ENCODE measurements around the gene FBXO44. TPM values are rescaled to one million over a fixed set of nuclear protein-coding genes. Genes with fewer than 3 reads are reported as not detected.
"Not testable (repeated sequence)": the region's sequence is repeated elsewhere in the genome, so short reads cannot be mapped to it uniquely, and the experiment has no call there.

Gene FBXO44, protein sequence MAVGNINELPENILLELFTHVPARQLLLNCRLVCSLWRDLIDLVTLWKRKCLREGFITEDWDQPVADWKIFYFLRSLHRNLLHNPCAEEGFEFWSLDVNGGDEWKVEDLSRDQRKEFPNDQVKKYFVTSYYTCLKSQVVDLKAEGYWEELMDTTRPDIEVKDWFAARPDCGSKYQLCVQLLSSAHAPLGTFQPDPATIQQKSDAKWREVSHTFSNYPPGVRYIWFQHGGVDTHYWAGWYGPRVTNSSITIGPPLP
- 10 to 100 TPM; 17.2 to 56.3 (median 28.1) TPM for total RNA-seq

GRCh38 chr1:11654137-11654938 is at the start of gene FBXO44, which contains the start of gene FBXO2:
Gene FBXO44, plus strand, starts transcription at chr1:11654877. Its CDS starts 959 bp downstream, at chr1:11655836.
Gene FBXO2, minus strand, starts transcription at chr1:11654429. Its CDS starts 89 bp downstream, at chr1:11654340.
- peaks cover 10% of the 10 kb centered on the region for H3K36me3 ChIP-seq
- 13% methylated on average over 27 of the region's 94 CpGs for WGBS
- no peaks in the 10 kb centered on the region for H3K9me3 ChIP-seq
- H3K27ac ChIP-seq, result peak within 1 kb of the TSS; percentile 78
- no peak for TF ChIP-seq POLR2A (IDR thresholded peaks at IDR 0.05)
- peak in 1 of 2 donors; percentile 76 for DNase-seq (ENCODE audit: low spot score in 2 of 2)
- H3K4me1 ChIP-seq, result peaks cover 31% of the 10 kb centered on the region
- peaks cover 5% of the 10 kb centered on the region for H3K27me3 ChIP-seq
- H3K4me3 ChIP-seq, result peak within 1 kb of the TSS; percentile 79

DNA sequence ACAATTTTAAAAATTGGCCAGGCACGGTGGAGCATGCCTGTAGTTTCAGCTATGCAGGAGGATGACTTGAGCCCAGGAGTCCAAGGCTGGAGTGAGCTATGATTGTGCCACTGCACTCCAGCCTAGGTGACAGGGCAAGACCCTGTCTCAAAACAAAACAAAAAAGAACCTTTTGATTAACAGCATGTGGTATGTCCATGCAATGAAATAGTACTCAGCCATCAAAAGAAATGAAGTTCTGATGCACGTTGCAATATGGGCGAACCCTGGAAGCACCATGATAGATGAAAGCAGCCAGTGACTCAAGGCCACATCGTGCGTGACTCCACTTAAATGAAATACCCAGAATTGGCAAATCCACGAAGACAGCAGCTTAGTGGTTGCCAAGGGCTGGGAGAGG is 47.9 kb upstream of the FBXO44 start:
- no peaks in the 10 kb centered on the region for H3K36me3 ChIP-seq
- H3K9me3 ChIP-seq, result no peaks in the 10 kb centered on the region
- DNase-seq (ENCODE audit: low spot score in 2 of 2), result no peak
- 83% methylated on average over 6 of the region's 6 CpGs for WGBS
- peaks cover 30% of the 10 kb centered on the region for H3K27me3 ChIP-seq
- H3K4me3 ChIP-seq, result no peak overlapping the region
- TF ChIP-seq POLR2AphosphoS5 (IDR thresholded peaks at IDR 0.05) (no peak), CTCF (IDR thresholded peaks at IDR 0.05) (no peak), POLR2A (IDR thresholded peaks at IDR 0.05) (no peak), EP300 (IDR thresholded peaks at IDR 0.05) (no peak)
- no peak overlapping the region for H3K27ac ChIP-seq
- H3K4me1 ChIP-seq, result no peaks in the 10 kb centered on the region

GRCh38 chr1:11608596-11609130 is 46.0 kb upstream of the FBXO44 start:
- 93% methylated on average over 11 of the region's 37 CpGs for WGBS
- not testable (repeated sequence) for H3K27ac ChIP-seq; H3K4me1 ChIP-seq; H3K4me3 ChIP-seq; H3K36me3 ChIP-seq; DNase-seq (ENCODE audit: low spot score in 2 of 2); H3K9me3 ChIP-seq
- H3K27me3 ChIP-seq, result peaks cover 33% of the 10 kb centered on the region

GRCh38 chr1:11609378-11609777 is 45.3 kb upstream of the FBXO44 start:
- H3K36me3 ChIP-seq; H3K9me3 ChIP-seq; DNase-seq (ENCODE audit: low spot score in 2 of 2); H3K4me1 ChIP-seq; H3K4me3 ChIP-seq; H3K27ac ChIP-seq: not testable (repeated sequence)
- peaks cover 30% of the 10 kb centered on the region for H3K27me3 ChIP-seq
- 76% methylated on average over 13 of the region's 13 CpGs for WGBS

GRCh38 chr1:11610629-11611180 is 44.0 kb upstream of the FBXO44 start:
- TF ChIP-seq CTCF (IDR thresholded peaks at IDR 0.05) (no peak), EP300 (IDR thresholded peaks at IDR 0.05) (no peak), POLR2AphosphoS5 (IDR thresholded peaks at IDR 0.05) (no peak), POLR2A (IDR thresholded peaks at IDR 0.05) (no peak)
- Histone ChIP-seq H3K27ac (no peak overlapping the region), H3K4me1 (no peaks in the 10 kb centered on the region), H3K27me3 (peaks cover 30% of the 10 kb centered on the region), H3K36me3 (no peaks in the 10 kb centered on the region), H3K9me3 (no peaks in the 10 kb centered on the region), H3K4me3 (no peak overlapping the region)
- WGBS, result 94% methylated on average over 3 of the region's 6 CpGs
- DNase-seq (ENCODE audit: low spot score in 2 of 2), result no peak

DNA sequence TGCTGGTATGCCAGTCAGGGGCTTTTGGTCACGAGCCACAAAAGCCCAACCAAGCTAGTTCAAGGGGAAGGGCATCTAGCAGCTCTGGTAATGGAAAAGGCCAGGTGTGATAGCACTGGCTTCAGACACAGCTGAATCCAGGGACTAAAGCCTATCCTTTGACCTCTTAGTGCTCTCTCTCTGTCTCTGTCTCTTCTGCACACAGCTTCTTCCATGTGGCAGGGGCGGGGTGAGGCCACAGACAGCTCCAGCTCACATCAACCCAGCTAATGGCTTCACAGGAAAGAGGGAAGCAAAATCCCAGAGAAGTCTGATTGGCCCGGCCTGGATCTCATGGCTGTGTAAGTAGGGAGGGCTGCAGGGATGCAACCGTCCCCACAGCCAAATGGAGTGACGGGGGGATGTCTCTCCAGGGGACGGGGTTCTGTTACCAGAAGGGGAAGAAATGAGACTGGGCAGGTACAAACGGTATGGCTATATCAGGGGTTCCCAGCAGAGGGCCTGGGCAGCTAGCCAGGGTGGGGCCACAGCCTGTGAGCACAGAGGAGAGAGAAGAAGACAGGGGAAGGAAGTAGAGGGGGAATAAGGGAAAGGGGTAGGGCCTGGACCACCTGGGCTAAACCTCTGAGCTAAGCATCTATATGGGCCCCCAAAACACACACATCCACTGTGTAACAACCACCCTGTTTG is 42.9 kb upstream of the FBXO44 start:
- Histone ChIP-seq H3K4me3 (no peak overlapping the region), H3K27ac (no peak overlapping the region), H3K4me1 (no peaks in the 10 kb centered on the region), H3K36me3 (no peaks in the 10 kb centered on the region), H3K27me3 (peaks cover 33% of the 10 kb centered on the region), H3K9me3 (no peaks in the 10 kb centered on the region)
- no peak for TF ChIP-seq CTCF (IDR thresholded peaks at IDR 0.05)
- DNase-seq (ENCODE audit: low spot score in 2 of 2), result no peak
- 31% methylated on average over 6 of the region's 7 CpGs for WGBS
